Breast epithelium (tissue), 4 donors: ENCODE measurements around the gene ADA. TPM values are rescaled to one million over a fixed set of nuclear protein-coding genes. Genes with fewer than 3 reads are reported as not detected.

ENCODE experiments used
- DNase-seq, 2 donors: peaks; one replicate each; pipeline ENCODE4 v3.0.0-alpha.2; 2019; ENCODE audit warnings: low spot score in 2 of 2
- H3K27ac ChIP-seq, 2 donors: fragments of 200-600 bp; sonication (generic) in 1 of 2; one replicate each; pipeline ENCODE4 v1.5.1; 2016 to 2019; ENCODE audit warnings: mild to moderate bottlenecking in 1 of 2
- H3K27me3 ChIP-seq, 2 donors: fragments of 200-600 bp; sonication (generic) in 1 of 2; one replicate each; pipeline versions ENCODE4 v1.5.1 to v1.6.0; 2017 to 2019; ENCODE audit warnings: control low read depth in 1 of 2, mild to moderate bottlenecking in 1 of 2
- H3K36me3 ChIP-seq: fragments of 200-600 bp; one replicate; pipeline ENCODE4 v1.5.1; 2019
- H3K4me1 ChIP-seq, 2 donors: fragments of 200-600 bp; sonication (generic); one replicate each; pipeline ENCODE4 v1.5.1; 2016 to 2019; ENCODE audit warnings: control low read depth in 1 of 2
- H3K4me3 ChIP-seq, 3 donors: fragments of 200-600 bp; sonication (generic); 1 replicate in 2 of 3; 2 replicates in 1 of 3; pipeline ENCODE4 v1.5.1; 2016 to 2019; ENCODE audit warnings: mild to moderate bottlenecking in 3 of 3, moderate library complexity in 2 of 3
- H3K9me3 ChIP-seq, 2 donors: fragments of 200-600 bp; sonication (generic) in 1 of 2; one replicate each; pipeline ENCODE4 v1.5.1; 2016 to 2019; ENCODE audit warnings: control low read depth in 1 of 2
- CTCF ChIP-seq, 3 donors: fragments of 450-650 bp; IDR thresholded peaks; one replicate each; pipeline ENCODE4 v1.5.1; 2016 to 2017; ENCODE audit warnings: antibody characterized with exemption in 3 of 3, mild to moderate bottlenecking in 3 of 3, moderate library complexity in 3 of 3
- POLR2A ChIP-seq: fragments of 450-650 bp; IDR thresholded peaks from one replicate; pipeline ENCODE4 v1.6.1; 2016; ENCODE audit warnings: antibody characterized with exemption, mild to moderate bottlenecking, moderate library complexity
- POLR2AphosphoS5 ChIP-seq, 3 donors: sonication (generic); formaldehyde crosslinking; IDR thresholded peaks; one replicate each; pipeline ENCODE4 v1.6.1; 2017; ENCODE audit warnings: antibody characterized with exemption in 3 of 3
- intact Hi-C: fragments of 100-400 bp; cut with DNase I; formaldehyde crosslinking; loops from one replicate; pipeline ENCODE4 v1.15.1; 2023; ENCODE audit warnings: low total_unique reads
- total RNA-seq, 3 donors: library from RNA; depleted of rRNA; stranded (reverse); fragments of >200 nt; gene quantifications; one replicate each; pipeline ENCODE4 v1.1.0, GENCODE V29; 2016

The ADA gene
- total RNA-seq, 3 donors from 2014 or later: 5.7 to 46.2 (median 11.5) TPM

- H3K27ac ChIP-seq: peak overlapping the region; percentile 78 to 83
- no peak for DNase-seq
These were observed 44.3 kb upstream of the ADA start for GRCh38 chr20:44695674-44696300.

GRCh38 chr20:44695295-44695673 is 43.8 kb upstream of the ADA start:
- H3K27ac ChIP-seq: peak overlapping the region; percentile 78 to 83
- intact Hi-C loops: loop anchor here (5.0 kb wide), 1 partner anchor 1238 kb away; the partner anchor contains the start of gene SRSF6
- no peaks in the 10 kb centered on the region for H3K27me3 ChIP-seq
- TF ChIP-seq CTCF (IDR thresholded peaks at IDR 0.05) (no peak), POLR2A (no peak), POLR2AphosphoS5 (IDR thresholded peaks at IDR 0.05) (no peak)
- no peaks in the 10 kb centered on the region for H3K36me3 ChIP-seq
- peaks cover 0 to 3% of the 10 kb centered on the region in 2 donors for H3K4me1 ChIP-seq
- no peaks in the 10 kb centered on the region for H3K9me3 ChIP-seq
- H3K4me3 ChIP-seq: no peak overlapping the region
- no peak for DNase-seq

More at GRCh38 chr20:44695674-44696300, 44.3 kb upstream of the ADA start:
- Histone ChIP-seq H3K27me3 (no peaks in the 10 kb centered on the region), H3K4me1 (peaks cover 0 to 3% of the 10 kb centered on the region in 2 donors), H3K4me3 (no peak overlapping the region), H3K36me3 (no peaks in the 10 kb centered on the region), H3K9me3 (no peaks in the 10 kb centered on the region)
- TF ChIP-seq CTCF (IDR thresholded peaks at IDR 0.05): no peak
- TF ChIP-seq POLR2AphosphoS5 (IDR thresholded peaks at IDR 0.05): peak in 1 of 3 donors; percentile 52
- intact Hi-C loops: loop anchor here (5.0 kb wide), 1 partner anchor 1238 kb away; the partner anchor contains the start of gene SRSF6

- Histone ChIP-seq H3K36me3 (no peaks in the 10 kb centered on the region), H3K27me3 (no peaks in the 10 kb centered on the region), H3K27ac (peak overlapping the region; percentile 78 to 83), H3K9me3 (no peaks in the 10 kb centered on the region), H3K4me3 (no peak overlapping the region), H3K4me1 (peaks cover 0 to 3% of the 10 kb centered on the region in 2 donors)
- DNase-seq: no peak
- intact Hi-C loops: no loop called here
- TF ChIP-seq POLR2A (no peak), CTCF (IDR thresholded peaks at IDR 0.05) (no peak), POLR2AphosphoS5 (IDR thresholded peaks at IDR 0.05) (no peak)
These were observed 42.7 kb upstream of the ADA start for GRCh38 chr20:44694159-44694558.

- TF ChIP-seq POLR2AphosphoS5 (IDR thresholded peaks at IDR 0.05) (no peak), POLR2A (no peak), CTCF (IDR thresholded peaks at IDR 0.05) (no peak)
- no peaks in the 10 kb centered on the region for H3K9me3 ChIP-seq
- H3K27me3 ChIP-seq: no peaks in the 10 kb centered on the region
- no peak for DNase-seq
- intact Hi-C loops: no loop called here
- no peaks in the 10 kb centered on the region for H3K36me3 ChIP-seq
- H3K4me1 ChIP-seq: peaks cover 0 to 3% of the 10 kb centered on the region in 2 donors
- no peak overlapping the region for H3K4me3 ChIP-seq
- H3K27ac ChIP-seq: peak overlapping the region; percentile 78 to 83
These were observed 42.1 kb upstream of the ADA start for GRCh38 chr20:44693627-44694026.

- H3K4me1 ChIP-seq: peaks cover 0 to 3% of the 10 kb centered on the region in 2 donors
- no peaks in the 10 kb centered on the region for H3K9me3 ChIP-seq
- TF ChIP-seq CTCF (IDR thresholded peaks at IDR 0.05) (no peak), POLR2AphosphoS5 (IDR thresholded peaks at IDR 0.05) (peak; percentile 72 to 92 (median 87))
- no peaks in the 10 kb centered on the region for H3K36me3 ChIP-seq
- DNase-seq: peak in 1 of 2 donors; percentile 50
- intact Hi-C loops: no loop called here
- H3K27me3 ChIP-seq: no peaks in the 10 kb centered on the region
- H3K4me3 ChIP-seq: no peak overlapping the region
- H3K27ac ChIP-seq: peak overlapping the region; percentile 78 to 83
These were observed 41.5 kb upstream of the ADA start for GRCh38 chr20:44692932-44693480.
